WTC11 (cell line): ENCODE measurements around the gene PCIF1. TPM values are rescaled to one million over a fixed set of nuclear protein-coding genes. Genes with fewer than 3 reads are reported as not detected.

Experiments
- ATAC-seq: fragments of 200-7000 bp; cut with Tn5 transposase; 2 replicates; pipeline ENCODE4 v1.10.0; 2021; ENCODE audit warnings: mild to moderate bottlenecking, moderate library complexity
- CTCF ChIA-PET: fragments of 300-600 bp; sonication (Branson Sonifier 250); formaldehyde crosslinking; loops from one replicate; lab custom pipeline; 2021; ENCODE audit warnings: antibody characterized with exemption; lab: Charles Lee
- POLR2A ChIA-PET: fragments of 350-600 bp; sonication (Branson Sonifier 250); formaldehyde crosslinking; loops from one replicate; lab custom pipeline; 2021; ENCODE audit warnings: antibody characterized with exemption; lab: Charles Lee
- DNase-seq: peaks from one replicate; pipeline ENCODE4 v3.0.0; 2021; ENCODE audit warnings: low spot score
- H3K27ac Mint-ChIP-seq: 2 replicates; pipeline ENCODE4 v1.8.0; 2021; ENCODE audit warnings: mixed read lengths
- H3K27me3 Mint-ChIP-seq: 2 replicates; pipeline ENCODE4 v1.8.0; 2021; ENCODE audit warnings: low read depth, mild to moderate bottlenecking, moderate library complexity, mixed read lengths
- H3K36me3 Mint-ChIP-seq: 2 replicates; pipeline ENCODE4 v1.8.0; 2021; ENCODE audit warnings: mixed read lengths
- H3K4me1 Mint-ChIP-seq: 2 replicates; pipeline ENCODE4 v1.8.0; 2022; ENCODE audit warnings: mixed read lengths
- H3K4me3 Mint-ChIP-seq: 2 replicates; pipeline ENCODE4 v1.8.0; 2021; ENCODE audit warnings: mild to moderate bottlenecking, moderate library complexity, mixed read lengths
- H3K9me3 Mint-ChIP-seq: 2 replicates; pipeline ENCODE4 v1.8.0; 2021; ENCODE audit warnings: mixed read lengths
- CREM ChIP-seq: sonication (generic); formaldehyde crosslinking; IDR thresholded peaks from 2 replicates; pipeline ENCODE4 v1.8.1; 2022; ENCODE audit warnings: mild to moderate bottlenecking, missing genetic modification reagents, moderate library complexity
- ESRRA ChIP-seq: sonication (generic); formaldehyde crosslinking; IDR thresholded peaks from 2 replicates; pipeline ENCODE4 v1.8.1; 2022; ENCODE audit warnings: mild to moderate bottlenecking, missing genetic modification reagents, borderline replicate concordance
- GABPB1 ChIP-seq: sonication (generic); formaldehyde crosslinking; IDR thresholded peaks from 2 replicates; pipeline ENCODE4 v1.8.1; 2023; ENCODE audit warnings: mild to moderate bottlenecking, missing genetic modification reagents
- JAZF1 ChIP-seq: fragments of 250-450 bp; sonication (Bioruptor Pico); IDR thresholded peaks from 2 replicates; pipeline ENCODE4 v1.9.0; 2021; ENCODE audit warnings: moderate library complexity, mild to moderate bottlenecking, inconsistent platforms
- OVOL2 ChIP-seq: fragments of 250-450 bp; sonication (Bioruptor Pico); IDR thresholded peaks from 2 replicates; pipeline ENCODE4 v1.9.0; 2021; ENCODE audit warnings: mild to moderate bottlenecking, borderline replicate concordance
- ZNF121 ChIP-seq: sonication (generic); formaldehyde crosslinking; IDR thresholded peaks from 2 replicates; pipeline ENCODE4 v1.8.0; 2023; ENCODE audit warnings: missing genetic modification reagents
- total RNA-seq: library from RNA; stranded (reverse); gene quantifications from 3 replicates; pipeline ENCODE4 v1.2.3, GENCODE V29; 2021
- TF ChIP-seq, protein P1 (sequence below): sonication (generic); formaldehyde crosslinking; conservative IDR thresholded peaks from 2 replicates; pipeline ENCODE4 v1.8.1; 2023; ENCODE audit warnings: mild to moderate bottlenecking, low read depth, missing genetic modification reagents, moderate library complexity
- TF ChIP-seq, protein P2 (sequence below): sonication (generic); formaldehyde crosslinking; IDR thresholded peaks from 2 replicates; pipeline ENCODE4 v1.8.1; 2023; ENCODE audit warnings: mild to moderate bottlenecking, missing genetic modification reagents
- TF ChIP-seq, protein P3 (sequence below): fragments of 250-450 bp; sonication (Bioruptor Pico); IDR thresholded peaks from 2 replicates; pipeline ENCODE4 v1.9.0; 2021; ENCODE audit warnings: mild to moderate bottlenecking, borderline replicate concordance
- TF ChIP-seq, protein P4 (sequence below): sonication (generic); formaldehyde crosslinking; IDR thresholded peaks from 2 replicates; pipeline ENCODE4 v1.8.1; 2022; ENCODE audit warnings: missing genetic modification reagents, borderline replicate concordance
- TF ChIP-seq, protein P5 (sequence below): fragments of 250-450 bp; sonication (Bioruptor Pico); IDR thresholded peaks from 2 replicates; pipeline ENCODE4 v2.1.2; 2022; ENCODE audit warnings: mild to moderate bottlenecking, moderate library complexity
- TF ChIP-seq, protein P6 (sequence below): fragments of 250-450 bp; sonication (Bioruptor Pico); IDR thresholded peaks from 2 replicates; pipeline ENCODE4 v1.9.0; 2021; ENCODE audit warnings: mild to moderate bottlenecking
- TF ChIP-seq, protein P7 (sequence below): sonication (generic); formaldehyde crosslinking; IDR thresholded peaks from 2 replicates; pipeline ENCODE4 v1.8.0; 2022; ENCODE audit warnings: mild to moderate bottlenecking, missing genetic modification reagents
- TF ChIP-seq, protein P8 (sequence below): fragments of 250-450 bp; sonication (Bioruptor Pico); IDR thresholded peaks from 2 replicates; pipeline ENCODE4 v1.9.0; 2021; ENCODE audit warnings: moderate library complexity, mild to moderate bottlenecking, inconsistent platforms, borderline replicate concordance
- TF ChIP-seq, protein P9 (sequence below): sonication (generic); formaldehyde crosslinking; IDR thresholded peaks from 2 replicates; pipeline ENCODE4 v1.8.0; 2023; ENCODE audit warnings: mild to moderate bottlenecking, missing genetic modification reagents
- TF ChIP-seq, protein P10 (sequence below): fragments of 200-600 bp; IDR thresholded peaks from 2 replicates; pipeline ENCODE4 v1.8.0; 2022; ENCODE audit warnings: antibody characterized with exemption

The PCIF1 gene
- total RNA-seq, 1 experiment from 2014 or later: 42.2 TPM

DNA sequence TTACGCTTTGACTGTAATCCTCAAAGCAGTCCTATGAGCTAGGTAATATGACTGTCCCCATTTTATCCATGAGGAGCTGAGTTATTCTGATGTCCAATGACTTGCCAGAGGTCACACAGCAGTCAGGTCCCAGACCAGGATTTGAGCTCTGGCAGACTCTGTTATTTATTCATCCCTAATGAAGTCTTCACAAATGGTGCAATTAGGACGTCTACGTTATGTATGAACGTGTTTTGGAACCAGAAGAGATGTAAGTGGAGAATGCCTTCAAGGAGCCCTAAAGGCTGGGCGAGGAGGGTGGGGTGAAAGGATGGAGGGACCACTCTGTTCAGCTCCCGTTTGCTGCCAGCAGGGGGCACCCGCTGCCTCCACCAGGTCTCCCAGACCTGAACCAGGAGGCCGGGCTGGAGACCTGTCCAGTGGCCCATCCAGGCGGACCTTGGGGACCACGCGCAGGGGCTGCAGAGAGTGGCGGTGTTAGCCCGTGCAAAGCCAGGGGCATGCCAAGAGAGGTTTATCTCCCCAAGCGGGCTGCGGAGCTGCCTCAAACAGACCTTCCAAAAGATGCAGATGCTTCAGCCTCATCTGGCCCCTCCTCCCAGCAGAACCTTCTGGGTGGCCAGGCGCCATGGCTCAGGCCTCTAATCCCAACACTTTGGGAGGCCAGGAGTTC, 52.8 kb downstream of the PCIF1 start:
- ChIA-PET POLR2A (interaction anchor here (0.9 to 1.6 kb wide), 2 partner anchors 9 to 25 kb away, joined by 4 to 10 read pairs; no protein-coding TSS in a partner anchor), CTCF (interaction anchor here (0.6 to 9.6 kb wide), 40 partner anchors 8 to 377 kb away, joined by 3 to 235 read pairs (median 4); partner anchors contain the start of genes MMP9 and SNX21)
- no peak overlapping the region for H3K27ac Mint-ChIP-seq
- peak; percentile 93 for DNase-seq
- H3K27me3 Mint-ChIP-seq: peaks cover 6% of the 10 kb centered on the region
- H3K4me3 Mint-ChIP-seq: no peak overlapping the region
- H3K9me3 Mint-ChIP-seq: no peaks in the 10 kb centered on the region
- H3K36me3 Mint-ChIP-seq: no peaks in the 10 kb centered on the region
- ATAC-seq: peak; percentile 91
- peaks cover 14% of the 10 kb centered on the region for H3K4me1 Mint-ChIP-seq
- TF ChIP-seq ZNF121 (peak; percentile 57; the same call in 1 of the 2 replicates), ESRRA (CRISPR knock-in tag) (no peak), CREM (CRISPR knock-in tag) (no peak), OVOL2 (CRISPR knock-in tag) (no peak), GABPB1 (CRISPR knock-in tag) (no peak), JAZF1 (no peak)
- TF ChIP-seq, protein P1, sequence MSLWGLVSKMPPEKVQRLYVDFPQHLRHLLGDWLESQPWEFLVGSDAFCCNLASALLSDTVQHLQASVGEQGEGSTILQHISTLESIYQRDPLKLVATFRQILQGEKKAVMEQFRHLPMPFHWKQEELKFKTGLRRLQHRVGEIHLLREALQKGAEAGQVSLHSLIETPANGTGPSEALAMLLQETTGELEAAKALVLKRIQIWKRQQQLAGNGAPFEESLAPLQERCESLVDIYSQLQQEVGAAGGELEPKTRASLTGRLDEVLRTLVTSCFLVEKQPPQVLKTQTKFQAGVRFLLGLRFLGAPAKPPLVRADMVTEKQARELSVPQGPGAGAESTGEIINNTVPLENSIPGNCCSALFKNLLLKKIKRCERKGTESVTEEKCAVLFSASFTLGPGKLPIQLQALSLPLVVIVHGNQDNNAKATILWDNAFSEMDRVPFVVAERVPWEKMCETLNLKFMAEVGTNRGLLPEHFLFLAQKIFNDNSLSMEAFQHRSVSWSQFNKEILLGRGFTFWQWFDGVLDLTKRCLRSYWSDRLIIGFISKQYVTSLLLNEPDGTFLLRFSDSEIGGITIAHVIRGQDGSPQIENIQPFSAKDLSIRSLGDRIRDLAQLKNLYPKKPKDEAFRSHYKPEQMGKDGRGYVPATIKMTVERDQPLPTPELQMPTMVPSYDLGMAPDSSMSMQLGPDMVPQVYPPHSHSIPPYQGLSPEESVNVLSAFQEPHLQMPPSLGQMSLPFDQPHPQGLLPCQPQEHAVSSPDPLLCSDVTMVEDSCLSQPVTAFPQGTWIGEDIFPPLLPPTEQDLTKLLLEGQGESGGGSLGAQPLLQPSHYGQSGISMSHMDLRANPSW (CRISPR knock-in tag): no peak
- TF ChIP-seq, protein P2, sequence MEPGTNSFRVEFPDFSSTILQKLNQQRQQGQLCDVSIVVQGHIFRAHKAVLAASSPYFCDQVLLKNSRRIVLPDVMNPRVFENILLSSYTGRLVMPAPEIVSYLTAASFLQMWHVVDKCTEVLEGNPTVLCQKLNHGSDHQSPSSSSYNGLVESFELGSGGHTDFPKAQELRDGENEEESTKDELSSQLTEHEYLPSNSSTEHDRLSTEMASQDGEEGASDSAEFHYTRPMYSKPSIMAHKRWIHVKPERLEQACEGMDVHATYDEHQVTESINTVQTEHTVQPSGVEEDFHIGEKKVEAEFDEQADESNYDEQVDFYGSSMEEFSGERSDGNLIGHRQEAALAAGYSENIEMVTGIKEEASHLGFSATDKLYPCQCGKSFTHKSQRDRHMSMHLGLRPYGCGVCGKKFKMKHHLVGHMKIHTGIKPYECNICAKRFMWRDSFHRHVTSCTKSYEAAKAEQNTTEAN: no peak
- TF ChIP-seq, protein P3, sequence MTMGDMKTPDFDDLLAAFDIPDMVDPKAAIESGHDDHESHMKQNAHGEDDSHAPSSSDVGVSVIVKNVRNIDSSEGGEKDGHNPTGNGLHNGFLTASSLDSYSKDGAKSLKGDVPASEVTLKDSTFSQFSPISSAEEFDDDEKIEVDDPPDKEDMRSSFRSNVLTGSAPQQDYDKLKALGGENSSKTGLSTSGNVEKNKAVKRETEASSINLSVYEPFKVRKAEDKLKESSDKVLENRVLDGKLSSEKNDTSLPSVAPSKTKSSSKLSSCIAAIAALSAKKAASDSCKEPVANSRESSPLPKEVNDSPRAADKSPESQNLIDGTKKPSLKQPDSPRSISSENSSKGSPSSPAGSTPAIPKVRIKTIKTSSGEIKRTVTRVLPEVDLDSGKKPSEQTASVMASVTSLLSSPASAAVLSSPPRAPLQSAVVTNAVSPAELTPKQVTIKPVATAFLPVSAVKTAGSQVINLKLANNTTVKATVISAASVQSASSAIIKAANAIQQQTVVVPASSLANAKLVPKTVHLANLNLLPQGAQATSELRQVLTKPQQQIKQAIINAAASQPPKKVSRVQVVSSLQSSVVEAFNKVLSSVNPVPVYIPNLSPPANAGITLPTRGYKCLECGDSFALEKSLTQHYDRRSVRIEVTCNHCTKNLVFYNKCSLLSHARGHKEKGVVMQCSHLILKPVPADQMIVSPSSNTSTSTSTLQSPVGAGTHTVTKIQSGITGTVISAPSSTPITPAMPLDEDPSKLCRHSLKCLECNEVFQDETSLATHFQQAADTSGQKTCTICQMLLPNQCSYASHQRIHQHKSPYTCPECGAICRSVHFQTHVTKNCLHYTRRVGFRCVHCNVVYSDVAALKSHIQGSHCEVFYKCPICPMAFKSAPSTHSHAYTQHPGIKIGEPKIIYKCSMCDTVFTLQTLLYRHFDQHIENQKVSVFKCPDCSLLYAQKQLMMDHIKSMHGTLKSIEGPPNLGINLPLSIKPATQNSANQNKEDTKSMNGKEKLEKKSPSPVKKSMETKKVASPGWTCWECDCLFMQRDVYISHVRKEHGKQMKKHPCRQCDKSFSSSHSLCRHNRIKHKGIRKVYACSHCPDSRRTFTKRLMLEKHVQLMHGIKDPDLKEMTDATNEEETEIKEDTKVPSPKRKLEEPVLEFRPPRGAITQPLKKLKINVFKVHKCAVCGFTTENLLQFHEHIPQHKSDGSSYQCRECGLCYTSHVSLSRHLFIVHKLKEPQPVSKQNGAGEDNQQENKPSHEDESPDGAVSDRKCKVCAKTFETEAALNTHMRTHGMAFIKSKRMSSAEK: no peak
- TF ChIP-seq, protein P4, sequence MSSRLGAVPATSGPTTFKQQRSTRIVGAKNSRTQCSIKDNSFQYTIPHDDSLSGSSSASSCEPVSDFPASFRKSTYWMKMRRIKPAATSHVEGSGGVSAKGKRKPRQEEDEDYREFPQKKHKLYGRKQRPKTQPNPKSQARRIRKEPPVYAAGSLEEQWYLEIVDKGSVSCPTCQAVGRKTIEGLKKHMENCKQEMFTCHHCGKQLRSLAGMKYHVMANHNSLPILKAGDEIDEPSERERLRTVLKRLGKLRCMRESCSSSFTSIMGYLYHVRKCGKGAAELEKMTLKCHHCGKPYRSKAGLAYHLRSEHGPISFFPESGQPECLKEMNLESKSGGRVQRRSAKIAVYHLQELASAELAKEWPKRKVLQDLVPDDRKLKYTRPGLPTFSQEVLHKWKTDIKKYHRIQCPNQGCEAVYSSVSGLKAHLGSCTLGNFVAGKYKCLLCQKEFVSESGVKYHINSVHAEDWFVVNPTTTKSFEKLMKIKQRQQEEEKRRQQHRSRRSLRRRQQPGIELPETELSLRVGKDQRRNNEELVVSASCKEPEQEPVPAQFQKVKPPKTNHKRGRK (CRISPR knock-in tag): no peak
- TF ChIP-seq, protein P5, sequence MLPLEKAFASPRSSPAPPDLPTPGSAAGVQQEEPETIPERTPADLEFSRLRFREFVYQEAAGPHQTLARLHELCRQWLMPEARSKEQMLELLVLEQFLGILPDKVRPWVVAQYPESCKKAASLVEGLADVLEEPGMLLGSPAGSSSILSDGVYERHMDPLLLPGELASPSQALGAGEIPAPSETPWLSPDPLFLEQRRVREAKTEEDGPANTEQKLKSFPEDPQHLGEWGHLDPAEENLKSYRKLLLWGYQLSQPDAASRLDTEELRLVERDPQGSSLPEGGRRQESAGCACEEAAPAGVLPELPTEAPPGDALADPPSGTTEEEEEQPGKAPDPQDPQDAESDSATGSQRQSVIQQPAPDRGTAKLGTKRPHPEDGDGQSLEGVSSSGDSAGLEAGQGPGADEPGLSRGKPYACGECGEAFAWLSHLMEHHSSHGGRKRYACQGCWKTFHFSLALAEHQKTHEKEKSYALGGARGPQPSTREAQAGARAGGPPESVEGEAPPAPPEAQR: no peak
- TF ChIP-seq, protein P6, sequence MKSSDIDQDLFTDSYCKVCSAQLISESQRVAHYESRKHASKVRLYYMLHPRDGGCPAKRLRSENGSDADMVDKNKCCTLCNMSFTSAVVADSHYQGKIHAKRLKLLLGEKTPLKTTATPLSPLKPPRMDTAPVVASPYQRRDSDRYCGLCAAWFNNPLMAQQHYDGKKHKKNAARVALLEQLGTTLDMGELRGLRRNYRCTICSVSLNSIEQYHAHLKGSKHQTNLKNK (CRISPR knock-in tag): no peak
- TF ChIP-seq, protein P7, sequence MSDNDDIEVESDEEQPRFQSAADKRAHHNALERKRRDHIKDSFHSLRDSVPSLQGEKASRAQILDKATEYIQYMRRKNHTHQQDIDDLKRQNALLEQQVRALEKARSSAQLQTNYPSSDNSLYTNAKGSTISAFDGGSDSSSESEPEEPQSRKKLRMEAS (CRISPR knock-in tag): 0 out of 2 replicates have a peak, but pooled peaks have one; percentile 29
- TF ChIP-seq, protein P8, sequence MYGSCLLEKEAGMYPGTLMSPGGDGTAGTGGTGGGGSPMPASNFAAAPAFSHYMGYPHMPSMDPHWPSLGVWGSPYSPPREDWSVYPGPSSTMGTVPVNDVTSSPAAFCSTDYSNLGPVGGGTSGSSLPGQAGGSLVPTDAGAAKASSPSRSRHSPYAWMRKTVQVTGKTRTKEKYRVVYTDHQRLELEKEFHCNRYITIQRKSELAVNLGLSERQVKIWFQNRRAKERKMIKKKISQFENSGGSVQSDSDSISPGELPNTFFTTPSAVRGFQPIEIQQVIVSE: no peak
- TF ChIP-seq, protein P9, sequence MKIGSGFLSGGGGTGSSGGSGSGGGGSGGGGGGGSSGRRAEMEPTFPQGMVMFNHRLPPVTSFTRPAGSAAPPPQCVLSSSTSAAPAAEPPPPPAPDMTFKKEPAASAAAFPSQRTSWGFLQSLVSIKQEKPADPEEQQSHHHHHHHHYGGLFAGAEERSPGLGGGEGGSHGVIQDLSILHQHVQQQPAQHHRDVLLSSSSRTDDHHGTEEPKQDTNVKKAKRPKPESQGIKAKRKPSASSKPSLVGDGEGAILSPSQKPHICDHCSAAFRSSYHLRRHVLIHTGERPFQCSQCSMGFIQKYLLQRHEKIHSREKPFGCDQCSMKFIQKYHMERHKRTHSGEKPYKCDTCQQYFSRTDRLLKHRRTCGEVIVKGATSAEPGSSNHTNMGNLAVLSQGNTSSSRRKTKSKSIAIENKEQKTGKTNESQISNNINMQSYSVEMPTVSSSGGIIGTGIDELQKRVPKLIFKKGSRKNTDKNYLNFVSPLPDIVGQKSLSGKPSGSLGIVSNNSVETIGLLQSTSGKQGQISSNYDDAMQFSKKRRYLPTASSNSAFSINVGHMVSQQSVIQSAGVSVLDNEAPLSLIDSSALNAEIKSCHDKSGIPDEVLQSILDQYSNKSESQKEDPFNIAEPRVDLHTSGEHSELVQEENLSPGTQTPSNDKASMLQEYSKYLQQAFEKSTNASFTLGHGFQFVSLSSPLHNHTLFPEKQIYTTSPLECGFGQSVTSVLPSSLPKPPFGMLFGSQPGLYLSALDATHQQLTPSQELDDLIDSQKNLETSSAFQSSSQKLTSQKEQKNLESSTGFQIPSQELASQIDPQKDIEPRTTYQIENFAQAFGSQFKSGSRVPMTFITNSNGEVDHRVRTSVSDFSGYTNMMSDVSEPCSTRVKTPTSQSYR (CRISPR knock-in tag): no peak
- TF ChIP-seq, protein P10, sequence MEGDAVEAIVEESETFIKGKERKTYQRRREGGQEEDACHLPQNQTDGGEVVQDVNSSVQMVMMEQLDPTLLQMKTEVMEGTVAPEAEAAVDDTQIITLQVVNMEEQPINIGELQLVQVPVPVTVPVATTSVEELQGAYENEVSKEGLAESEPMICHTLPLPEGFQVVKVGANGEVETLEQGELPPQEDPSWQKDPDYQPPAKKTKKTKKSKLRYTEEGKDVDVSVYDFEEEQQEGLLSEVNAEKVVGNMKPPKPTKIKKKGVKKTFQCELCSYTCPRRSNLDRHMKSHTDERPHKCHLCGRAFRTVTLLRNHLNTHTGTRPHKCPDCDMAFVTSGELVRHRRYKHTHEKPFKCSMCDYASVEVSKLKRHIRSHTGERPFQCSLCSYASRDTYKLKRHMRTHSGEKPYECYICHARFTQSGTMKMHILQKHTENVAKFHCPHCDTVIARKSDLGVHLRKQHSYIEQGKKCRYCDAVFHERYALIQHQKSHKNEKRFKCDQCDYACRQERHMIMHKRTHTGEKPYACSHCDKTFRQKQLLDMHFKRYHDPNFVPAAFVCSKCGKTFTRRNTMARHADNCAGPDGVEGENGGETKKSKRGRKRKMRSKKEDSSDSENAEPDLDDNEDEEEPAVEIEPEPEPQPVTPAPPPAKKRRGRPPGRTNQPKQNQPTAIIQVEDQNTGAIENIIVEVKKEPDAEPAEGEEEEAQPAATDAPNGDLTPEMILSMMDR: peak; percentile 93
